WTC11 (cell line): ENCODE data around the gene EMC8. TPM values are rescaled to one million over a fixed set of nuclear protein-coding genes. Genes with fewer than 3 reads are reported as not detected.

Experiments
- ATAC-seq: fragments of 200-7000 bp; cut with Tn5 transposase; 2 replicates; pipeline ENCODE4 v1.10.0; 2021; ENCODE audit warnings: mild to moderate bottlenecking, moderate library complexity
- CTCF ChIA-PET: fragments of 300-600 bp; sonication (Branson Sonifier 250); formaldehyde crosslinking; loops from one replicate; lab custom pipeline; 2021; ENCODE audit warnings: antibody characterized with exemption; lab: Charles Lee
- POLR2A ChIA-PET: fragments of 350-600 bp; sonication (Branson Sonifier 250); formaldehyde crosslinking; loops from one replicate; lab custom pipeline; 2021; ENCODE audit warnings: antibody characterized with exemption; lab: Charles Lee
- DNase-seq: peaks from one replicate; pipeline ENCODE4 v3.0.0; 2021; ENCODE audit warnings: low spot score
- H3K27ac Mint-ChIP-seq: 2 replicates; pipeline ENCODE4 v1.8.0; 2021; ENCODE audit warnings: mixed read lengths
- H3K27me3 Mint-ChIP-seq: 2 replicates; pipeline ENCODE4 v1.8.0; 2021; ENCODE audit warnings: low read depth, mild to moderate bottlenecking, moderate library complexity, mixed read lengths
- H3K36me3 Mint-ChIP-seq: 2 replicates; pipeline ENCODE4 v1.8.0; 2021; ENCODE audit warnings: mixed read lengths
- H3K4me1 Mint-ChIP-seq: 2 replicates; pipeline ENCODE4 v1.8.0; 2022; ENCODE audit warnings: mixed read lengths
- H3K4me3 Mint-ChIP-seq: 2 replicates; pipeline ENCODE4 v1.8.0; 2021; ENCODE audit warnings: mild to moderate bottlenecking, moderate library complexity, mixed read lengths
- H3K9me3 Mint-ChIP-seq: 2 replicates; pipeline ENCODE4 v1.8.0; 2021; ENCODE audit warnings: mixed read lengths
- ATF1 ChIP-seq: sonication (generic); formaldehyde crosslinking; IDR thresholded peaks from 2 replicates; pipeline ENCODE4 v1.8.1; 2023; ENCODE audit warnings: mild to moderate bottlenecking, moderate library complexity, missing genetic modification reagents
- ATF2 ChIP-seq: sonication (generic); formaldehyde crosslinking; IDR thresholded peaks from 2 replicates; pipeline ENCODE4 v1.8.1; 2022; ENCODE audit warnings: low read depth, missing genetic modification reagents, borderline replicate concordance
- CDX4 ChIP-seq: fragments of 250-450 bp; sonication (Bioruptor Pico); IDR thresholded peaks from 2 replicates; pipeline ENCODE4 v1.9.0; 2021; ENCODE audit warnings: moderate library complexity, mild to moderate bottlenecking, inconsistent platforms, borderline replicate concordance
- CREM ChIP-seq: sonication (generic); formaldehyde crosslinking; IDR thresholded peaks from 2 replicates; pipeline ENCODE4 v1.8.1; 2022; ENCODE audit warnings: mild to moderate bottlenecking, missing genetic modification reagents, moderate library complexity
- E2F1 ChIP-seq: sonication (generic); formaldehyde crosslinking; IDR thresholded peaks from 2 replicates; pipeline ENCODE4 v1.8.0; 2022; ENCODE audit warnings: mild to moderate bottlenecking, missing genetic modification reagents
- ELF4 ChIP-seq: sonication (generic); formaldehyde crosslinking; IDR thresholded peaks from 2 replicates; pipeline ENCODE4 v1.8.1; 2022; ENCODE audit warnings: low read depth, mild to moderate bottlenecking, moderate library complexity, missing genetic modification reagents
- ESRRA ChIP-seq: sonication (generic); formaldehyde crosslinking; IDR thresholded peaks from 2 replicates; pipeline ENCODE4 v1.8.1; 2022; ENCODE audit warnings: mild to moderate bottlenecking, missing genetic modification reagents, borderline replicate concordance
- FOXJ3 ChIP-seq: sonication (generic); formaldehyde crosslinking; IDR thresholded peaks from 2 replicates; pipeline ENCODE4 v1.9.0; 2021; ENCODE audit warnings: missing genetic modification reagents, mild to moderate bottlenecking, borderline replicate concordance
- GRHL2 ChIP-seq: fragments of 250-450 bp; sonication (Bioruptor Pico); IDR thresholded peaks from 2 replicates; pipeline ENCODE4 v1.8.0; 2022; ENCODE audit warnings: mild to moderate bottlenecking, moderate library complexity; ENCODE audit not compliant: insufficient replicate concordance, severe bottlenecking
- GTF2I ChIP-seq: fragments of 250-450 bp; sonication (Bioruptor Pico); conservative IDR thresholded peaks from 2 replicates; pipeline ENCODE4 v1.4.0; 2021; ENCODE audit warnings: mild to moderate bottlenecking
- MLX ChIP-seq: sonication (generic); formaldehyde crosslinking; IDR thresholded peaks from 2 replicates; pipeline ENCODE4 v1.8.1; 2023; ENCODE audit warnings: mild to moderate bottlenecking, missing genetic modification reagents, moderate library complexity
- MYBL2 ChIP-seq: sonication (generic); formaldehyde crosslinking; IDR thresholded peaks from 2 replicates; pipeline ENCODE4 v1.8.1; 2023; ENCODE audit warnings: mild to moderate bottlenecking, moderate library complexity, missing genetic modification reagents
- NFE2L1 ChIP-seq: sonication (generic); formaldehyde crosslinking; IDR thresholded peaks from 2 replicates; pipeline ENCODE4 v1.8.1; 2023; ENCODE audit warnings: missing genetic modification reagents
- SMAD3 ChIP-seq: sonication (generic); formaldehyde crosslinking; IDR thresholded peaks from 2 replicates; pipeline ENCODE4 v1.8.0; 2022; ENCODE audit warnings: missing genetic modification reagents, mild to moderate bottlenecking, borderline replicate concordance
- SMAD4 ChIP-seq: sonication (generic); formaldehyde crosslinking; IDR thresholded peaks from 2 replicates; pipeline ENCODE4 v1.8.0; 2022; ENCODE audit warnings: mild to moderate bottlenecking, missing genetic modification reagents
- SP1 ChIP-seq: sonication (generic); formaldehyde crosslinking; conservative IDR thresholded peaks from 2 replicates; pipeline ENCODE4 v1.8.1; 2022; ENCODE audit warnings: missing genetic modification reagents
- STAT6 ChIP-seq: sonication (generic); formaldehyde crosslinking; conservative IDR thresholded peaks from 2 replicates; pipeline ENCODE4 v1.8.1; 2023; ENCODE audit warnings: mild to moderate bottlenecking, low read depth, missing genetic modification reagents, moderate library complexity
- TEAD1 ChIP-seq: sonication (generic); formaldehyde crosslinking; IDR thresholded peaks from 2 replicates; pipeline ENCODE4 v1.8.0; 2022; ENCODE audit warnings: mild to moderate bottlenecking, missing genetic modification reagents
- TEAD4 ChIP-seq: sonication (generic); formaldehyde crosslinking; IDR thresholded peaks from 2 replicates; pipeline ENCODE4 v1.8.0; 2022; ENCODE audit warnings: mild to moderate bottlenecking, missing genetic modification reagents
- TP53 ChIP-seq: sonication (generic); formaldehyde crosslinking; IDR thresholded peaks from 2 replicates; pipeline ENCODE4 v1.8.1; 2023; ENCODE audit warnings: mild to moderate bottlenecking, missing genetic modification reagents
- ZNF121 ChIP-seq: sonication (generic); formaldehyde crosslinking; IDR thresholded peaks from 2 replicates; pipeline ENCODE4 v1.8.0; 2023; ENCODE audit warnings: missing genetic modification reagents
- ZNF281 ChIP-seq: sonication (generic); formaldehyde crosslinking; IDR thresholded peaks from 2 replicates; pipeline ENCODE4 v1.8.0; 2023; ENCODE audit warnings: mild to moderate bottlenecking, missing genetic modification reagents
- ZNF317 ChIP-seq: sonication (generic); formaldehyde crosslinking; IDR thresholded peaks from 2 replicates; pipeline ENCODE4 v1.8.1; 2023; ENCODE audit warnings: low read depth, mild to moderate bottlenecking, moderate library complexity, missing genetic modification reagents, borderline replicate concordance
- ZNF416 ChIP-seq: fragments of 250-450 bp; sonication (Bioruptor Pico); IDR thresholded peaks from 2 replicates; pipeline ENCODE4 v1.9.0; 2021; ENCODE audit warnings: mild to moderate bottlenecking, inconsistent platforms
- total RNA-seq: library from RNA; stranded (reverse); gene quantifications from 3 replicates; pipeline ENCODE4 v1.2.3, GENCODE V29; 2021

The EMC8 gene
- total RNA-seq, 1 experiment from 2014 or later, result 55.2 TPM

GRCh38 chr16:85809645-85810044 is 10.3 kb upstream of the EMC8 start:
- Mint-ChIP-seq H3K27ac (no peak overlapping the region), H3K9me3 (no peaks in the 10 kb centered on the region), H3K27me3 (no peaks in the 10 kb centered on the region; the same call in 1 of the 2 replicates), H3K4me3 (no peak overlapping the region), H3K36me3 (peaks cover 26% of the 10 kb centered on the region), H3K4me1 (peaks cover 5% of the 10 kb centered on the region; the same call in 1 of the 2 replicates)
- CTCF ChIA-PET, result interaction anchor here (1.8 kb wide), 1 partner anchor 10 kb away, joined by 13 read pairs; no protein-coding TSS in a partner anchor
- ATAC-seq (no peak), DNase-seq (no peak)
- TF ChIP-seq MLX (CRISPR knock-in tag), result no peak
- no peak for TF ChIP-seq CDX4
- no peak for TF ChIP-seq TP53 (CRISPR knock-in tag)
- no peak for TF ChIP-seq ZNF317 (CRISPR knock-in tag)
- TF ChIP-seq E2F1 (CRISPR knock-in tag), result no peak
- TF ChIP-seq SP1, result no peak
- TF ChIP-seq ZNF121 (CRISPR knock-in tag), result no peak
- TF ChIP-seq SMAD3 (CRISPR knock-in tag), result no peak
- TF ChIP-seq TEAD4, result no peak
- POLR2A ChIA-PET, result no interaction called here

- Mint-ChIP-seq H3K4me3 (no peak overlapping the region), H3K27ac (no peak overlapping the region), H3K27me3 (no peaks in the 10 kb centered on the region; the same call in 1 of the 2 replicates), H3K9me3 (no peaks in the 10 kb centered on the region), H3K36me3 (peaks cover 32% of the 10 kb centered on the region), H3K4me1 (peaks cover 5% of the 10 kb centered on the region; the same call in 1 of the 2 replicates)
- CTCF ChIA-PET, result interaction anchor here (1.8 kb wide), 1 partner anchor 10 kb away, joined by 13 read pairs; no protein-coding TSS in a partner anchor
- POLR2A ChIA-PET, result no interaction called here
- no peak for ATAC-seq
- DNase-seq, result no peak
- TF ChIP-seq SMAD4, result no peak
- TF ChIP-seq ATF2, result no peak
- no peak for TF ChIP-seq STAT6 (CRISPR knock-in tag)
- no peak for TF ChIP-seq ESRRA
- TF ChIP-seq ELF4 (CRISPR knock-in tag), result no peak
- TF ChIP-seq MYBL2 (CRISPR knock-in tag), result no peak
- no peak for TF ChIP-seq ZNF317 (CRISPR knock-in tag)
- no peak for TF ChIP-seq E2F1 (CRISPR knock-in tag)
- no peak for TF ChIP-seq TEAD1 (CRISPR knock-in tag)
- no peak for TF ChIP-seq GRHL2
- TF ChIP-seq FOXJ3 (CRISPR knock-in tag), result no peak
- no peak for TF ChIP-seq NFE2L1 (CRISPR knock-in tag)
- TF ChIP-seq ZNF416 (CRISPR knock-in tag), result no peak
- TF ChIP-seq CREM (CRISPR knock-in tag), result no peak
- TF ChIP-seq ATF1 (CRISPR knock-in tag), result no peak
- TF ChIP-seq GTF2I (CRISPR knock-in tag), result no peak
- TF ChIP-seq ZNF281 (CRISPR knock-in tag), result no peak
Observed at GRCh38 chr16:85808926-85809325, 9.6 kb upstream of the EMC8 start.
